PFSK-1 (cell line): Measurements from ENCODE around the gene PAQR6.

Experiments used
- FOXP2 ChIP-seq: optimal IDR thresholded peaks from 2 replicates; pipeline ENCODE3; 2011; ENCODE audit warnings: borderline replicate concordance, control low read depth, inconsistent platforms; ENCODE audit not compliant: insufficient read depth; ENCODE audit errors: extremely low read length, extremely low read depth
- POLR2AphosphoS5 ChIP-seq: IDR thresholded peaks from 2 replicates; pipeline ENCODE4 v1.6.1; 2012; ENCODE audit warnings: low read depth, mild to moderate bottlenecking, control low read depth, low read length, moderate library complexity
- REST ChIP-seq, 2 experiments: IDR thresholded peaks; 2 replicates each; pipeline versions ENCODE4 v1.6.1 to v1.8.0; 2011 to 2012; ENCODE audit warnings: low read depth in 2 of 2, low read length in 2 of 2, control low read depth in 1 of 2, inconsistent platforms in 1 of 2, mild to moderate bottlenecking in 1 of 2, moderate library complexity in 1 of 2; ENCODE audit not compliant: insufficient read depth in 1 of 2
- SIN3A ChIP-seq: IDR thresholded peaks from 2 replicates; pipeline ENCODE4 v1.6.1; 2012; ENCODE audit warnings: mild to moderate bottlenecking, low read length, moderate library complexity, borderline replicate concordance; ENCODE audit not compliant: insufficient read depth
- TAF1 ChIP-seq: IDR thresholded peaks from 2 replicates; pipeline ENCODE4 v1.6.1; 2012; ENCODE audit warnings: low read length, control low read depth, borderline replicate concordance; ENCODE audit not compliant: insufficient read depth

PAQR6 gene

GRCh38 chr1:156233426-156234127 is 14.3 kb downstream of the PAQR6 start:
- TF ChIP-seq TAF1 (no peak), POLR2AphosphoS5 (no peak), FOXP2 (no peak), REST (IDR thresholded peaks at IDR 0.05; ENCODE audit: insufficient read depth in 1 of 2, low read depth in 2 of 2, low read length in 2 of 2) (no peak), SIN3A (no peak)

GRCh38 chr1:156232201-156232894 is 15.5 kb downstream of the PAQR6 start:
- TF ChIP-seq REST (IDR thresholded peaks at IDR 0.05; ENCODE audit: insufficient read depth in 1 of 2, low read depth in 2 of 2, low read length in 2 of 2) (no peak), TAF1 (no peak), FOXP2 (no peak), SIN3A (no peak), POLR2AphosphoS5 (no peak)

- TF ChIP-seq REST (IDR thresholded peaks at IDR 0.05; ENCODE audit: insufficient read depth in 1 of 2, low read depth in 2 of 2, low read length in 2 of 2) (no peak), TAF1 (no peak), FOXP2 (no peak), SIN3A (no peak), POLR2AphosphoS5 (no peak)
Observed at GRCh38 chr1:156230473-156230837, 17.4 kb downstream of the PAQR6 start.

GRCh38 chr1:156229809-156230472 is 17.9 kb downstream of the PAQR6 start:
- no peak for TF ChIP-seq TAF1
- no peak for TF ChIP-seq SIN3A
- TF ChIP-seq REST (IDR thresholded peaks at IDR 0.05; ENCODE audit: insufficient read depth in 1 of 2, low read depth in 2 of 2, low read length in 2 of 2): no peak
- no peak for TF ChIP-seq POLR2AphosphoS5
- TF ChIP-seq FOXP2: no peak
